ENCODE data around the gene MFSD6.
"Not testable (repeated sequence)": the region's sequence is repeated elsewhere in the genome, so short reads cannot be mapped to it uniquely, and the experiment has no call there.

The MFSD6 gene

GRCh38 chr2:190405995-190406394 lies 2.2 kb upstream of the MFSD6 start:
- DNase-seq (ENCODE audit: low spot score), result no peak

- no peak for DNase-seq (ENCODE audit: low spot score)
Measured at GRCh38 chr2:190406805-190407204, 1.4 kb upstream of the MFSD6 start.

GRCh38 chr2:190407246-190407661 lies 901 bp upstream of the MFSD6 start:
- no peak for DNase-seq (ENCODE audit: low spot score)

GRCh38 chr2:190408538-190409271 lies 550 bp downstream of the MFSD6 start:
- DNase-seq (ENCODE audit: low spot score), result no peak

- DNase-seq (ENCODE audit: low spot score), result no peak
Measured at GRCh38 chr2:190409616-190410015, 1.5 kb downstream of the MFSD6 start.

- no peak for DNase-seq (ENCODE audit: low spot score)
Measured at GRCh38 chr2:190410166-190410565, 2.0 kb downstream of the MFSD6 start.

- no peak for DNase-seq (ENCODE audit: low spot score)
Measured at GRCh38 chr2:190412966-190413365, 4.8 kb downstream of the MFSD6 start.

- no peak for DNase-seq (ENCODE audit: low spot score)
Measured at GRCh38 chr2:190413421-190413820, 5.3 kb downstream of the MFSD6 start.

- no peak for DNase-seq (ENCODE audit: low spot score)
Measured at GRCh38 chr2:190415251-190415650, 7.1 kb downstream of the MFSD6 start.

GRCh38 chr2:190415794-190416775 lies 7.9 kb downstream of the MFSD6 start:
- DNase-seq (ENCODE audit: low spot score), result no peak

GRCh38 chr2:190417045-190417842 lies 9.1 kb downstream of the MFSD6 start:
- DNase-seq (ENCODE audit: low spot score), result no peak

- DNase-seq (ENCODE audit: low spot score), result no peak
Measured at GRCh38 chr2:190418727-190419126, 10.6 kb downstream of the MFSD6 start.

GRCh38 chr2:190420801-190421200 lies 12.6 kb downstream of the MFSD6 start:
- no peak for DNase-seq (ENCODE audit: low spot score)

- no peak for DNase-seq (ENCODE audit: low spot score)
Measured at GRCh38 chr2:190425221-190425866, 17.2 kb downstream of the MFSD6 start.

GRCh38 chr2:190425883-190426658 lies 17.9 kb downstream of the MFSD6 start:
- no peak for DNase-seq (ENCODE audit: low spot score)

GRCh38 chr2:190430866-190431265 lies 22.7 kb downstream of the MFSD6 start:
- not testable (repeated sequence) for DNase-seq (ENCODE audit: low spot score)

- DNase-seq (ENCODE audit: low spot score), result no peak
Measured at GRCh38 chr2:190431907-190432306, 23.8 kb downstream of the MFSD6 start.

- no peak for DNase-seq (ENCODE audit: low spot score)
Measured at GRCh38 chr2:190432567-190433231, 24.5 kb downstream of the MFSD6 start.

- no peak for DNase-seq (ENCODE audit: low spot score)
Measured at GRCh38 chr2:190435031-190435670, 27.0 kb downstream of the MFSD6 start.

- no peak for DNase-seq (ENCODE audit: low spot score)
Measured at GRCh38 chr2:190436557-190436956, 28.4 kb downstream of the MFSD6 start.
